D721Med (cell line): ENCODE results near the gene DDX10.

Source experiments
- DNase-seq: peaks from one replicate; pipeline ENCODE4 v3.0.0; 2011; ENCODE audit warnings: low spot score; ENCODE audit not compliant: insufficient read length
- FAIRE-seq: peaks from 2 replicates; lab custom pipeline; 2011; peaks lifted over from hg19 to GRCh38; lab: Jason Lieb, UNC
- TF ChIP-seq, protein P1 (sequence below): IDR thresholded peaks from 2 replicates; pipeline ENCODE4 v1.5.1; 2012; ENCODE audit warnings: mild to moderate bottlenecking, control low read depth; ENCODE audit not compliant: insufficient read depth; ENCODE audit errors: missing control alignments

Gene DDX10

GRCh38 chr11:108983636-108984420 lies 319.0 kb downstream of the DDX10 start:
- TF ChIP-seq, protein P1, sequence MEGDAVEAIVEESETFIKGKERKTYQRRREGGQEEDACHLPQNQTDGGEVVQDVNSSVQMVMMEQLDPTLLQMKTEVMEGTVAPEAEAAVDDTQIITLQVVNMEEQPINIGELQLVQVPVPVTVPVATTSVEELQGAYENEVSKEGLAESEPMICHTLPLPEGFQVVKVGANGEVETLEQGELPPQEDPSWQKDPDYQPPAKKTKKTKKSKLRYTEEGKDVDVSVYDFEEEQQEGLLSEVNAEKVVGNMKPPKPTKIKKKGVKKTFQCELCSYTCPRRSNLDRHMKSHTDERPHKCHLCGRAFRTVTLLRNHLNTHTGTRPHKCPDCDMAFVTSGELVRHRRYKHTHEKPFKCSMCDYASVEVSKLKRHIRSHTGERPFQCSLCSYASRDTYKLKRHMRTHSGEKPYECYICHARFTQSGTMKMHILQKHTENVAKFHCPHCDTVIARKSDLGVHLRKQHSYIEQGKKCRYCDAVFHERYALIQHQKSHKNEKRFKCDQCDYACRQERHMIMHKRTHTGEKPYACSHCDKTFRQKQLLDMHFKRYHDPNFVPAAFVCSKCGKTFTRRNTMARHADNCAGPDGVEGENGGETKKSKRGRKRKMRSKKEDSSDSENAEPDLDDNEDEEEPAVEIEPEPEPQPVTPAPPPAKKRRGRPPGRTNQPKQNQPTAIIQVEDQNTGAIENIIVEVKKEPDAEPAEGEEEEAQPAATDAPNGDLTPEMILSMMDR: no peak
- FAIRE-seq (no peak), DNase-seq (no peak)

DNA sequence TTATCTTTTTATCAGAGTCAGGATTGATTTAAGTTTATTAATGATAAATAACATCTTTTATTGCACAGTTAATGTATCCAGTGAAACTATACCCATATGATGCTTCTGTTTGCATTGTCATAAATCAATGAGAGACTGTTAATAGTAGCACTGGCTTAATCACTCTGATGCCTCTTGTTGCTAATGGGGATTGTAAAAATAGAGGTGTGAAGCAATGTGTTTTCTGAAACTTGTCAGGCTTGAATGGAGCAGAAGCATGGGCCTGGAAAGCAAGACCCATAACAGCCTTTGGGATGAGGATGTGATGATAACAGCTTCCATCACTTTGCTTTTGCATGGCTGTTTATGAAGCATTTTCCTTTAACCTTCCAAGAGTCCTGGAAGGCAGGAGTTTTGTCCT lies 319.7 kb downstream of the DDX10 start:
- TF ChIP-seq, protein P1: no peak
- FAIRE-seq (no peak), DNase-seq (no peak)

- FAIRE-seq: no peak
- TF ChIP-seq, protein P1: no peak
Measured at GRCh38 chr11:108985236-108985944, 320.5 kb downstream of the DDX10 start.

DNA sequence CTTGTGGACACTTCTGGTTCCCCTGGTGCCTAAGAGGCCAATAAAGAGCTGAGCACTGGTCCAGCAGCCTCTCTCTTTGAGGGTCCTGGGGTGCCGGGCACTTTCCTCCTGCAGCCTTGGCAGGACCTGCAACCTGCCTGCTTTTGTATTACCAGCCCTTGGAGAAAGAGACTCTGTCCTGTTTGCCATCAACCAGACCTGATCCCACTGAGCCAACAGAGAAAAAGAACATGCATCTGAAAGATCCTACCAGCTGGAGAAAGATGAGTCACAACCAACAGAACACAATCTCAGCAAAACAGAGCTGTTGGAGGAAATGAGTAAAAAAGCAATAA lies 321.0 kb downstream of the DDX10 start:
- no peak for FAIRE-seq

More at GRCh38 chr11:108985236-108985944, 320.5 kb downstream of the DDX10 start:
- DNase-seq: no peak

More for the DNA sequence above, 321.0 kb downstream of the DDX10 start:
- DNase-seq: no peak
- TF ChIP-seq, protein P1: no peak
